Fibroblast of lung (primary cell): ENCODE results near the gene IKZF5. TPM values are rescaled to one million over a fixed set of nuclear protein-coding genes. Genes with fewer than 3 reads are reported as not detected.

Source experiments
- DNase-seq, 2 donors: peaks; one replicate each; pipeline versions ENCODE4 v3.0.0 to v3.0.0-alpha.2; 2010; ENCODE audit warnings: low read depth in 2 of 2
- H2AFZ ChIP-seq: 2 replicates; pipeline ENCODE4 v1.5.1; 2012; ENCODE audit warnings: low read length, control low read depth, inconsistent platforms
- H3K27ac ChIP-seq: 2 replicates; pipeline ENCODE4 v1.5.1; 2011; ENCODE audit warnings: low read length, control low read depth; ENCODE audit not compliant: insufficient read depth
- H3K27me3 ChIP-seq: 2 replicates; pipeline ENCODE4 v1.5.1; 2011; ENCODE audit warnings: mild to moderate bottlenecking, low read length; ENCODE audit not compliant: control insufficient read depth, insufficient read depth
- H3K36me3 ChIP-seq: 2 replicates; pipeline ENCODE4 v1.5.1; 2011; ENCODE audit warnings: low read length; ENCODE audit not compliant: control insufficient read depth, insufficient read depth
- H3K4me1 ChIP-seq: 2 replicates; pipeline ENCODE4 v1.5.1; 2011; ENCODE audit warnings: low read length; ENCODE audit not compliant: control insufficient read depth, insufficient read depth; ENCODE audit errors: extremely low read depth
- H3K4me2 ChIP-seq: 2 replicates; pipeline ENCODE4 v1.5.1; 2011; ENCODE audit warnings: low read length, control low read depth; ENCODE audit not compliant: insufficient read depth; ENCODE audit errors: extremely low read depth
- H3K4me3 ChIP-seq, 4 experiments: fragments of 200-600 bp in 1 of 4; sonication (generic) in 1 of 4; replicated peaks in 1 of 4; 2 replicates each; pipeline ENCODE4 v1.5.1; 2011 to 2016; ENCODE audit warnings: low read length in 4 of 4, low read depth in 3 of 4, mild to moderate bottlenecking in 3 of 4, control low read depth in 2 of 4, inconsistent platforms in 1 of 4, mixed read lengths in 1 of 4; ENCODE audit not compliant: insufficient read depth in 1 of 4; ENCODE audit errors: control extremely low read depth in 1 of 4
- H3K79me2 ChIP-seq: 2 replicates; pipeline ENCODE4 v1.5.1; 2012; ENCODE audit warnings: mild to moderate bottlenecking, low read length, inconsistent platforms; ENCODE audit not compliant: control insufficient read depth, insufficient read depth
- H3K9ac ChIP-seq: 2 replicates; pipeline ENCODE4 v1.5.1; 2011; ENCODE audit warnings: mild to moderate bottlenecking, low read length, control low read depth; ENCODE audit not compliant: insufficient read depth
- H3K9me3 ChIP-seq: 2 replicates; pipeline ENCODE4 v1.5.1; 2012; ENCODE audit warnings: low read depth, low read length; ENCODE audit not compliant: control insufficient read depth, insufficient read depth
- H4K20me1 ChIP-seq: 2 replicates; pipeline ENCODE4 v1.5.1; 2011; ENCODE audit warnings: low read length; ENCODE audit not compliant: control insufficient read depth, insufficient read depth; ENCODE audit errors: extremely low read depth
- CTCF ChIP-seq, 2 donors: IDR thresholded peaks in 1 of 2; conservative IDR thresholded peaks in 1 of 2; 1 replicate in 1 of 2; 2 replicates in 1 of 2; pipeline ENCODE4 v1.5.1; 2011 to 2012; ENCODE audit warnings: low read length in 2 of 2, control low read depth in 1 of 2, inconsistent platforms in 1 of 2, low read depth in 1 of 2, mild to moderate bottlenecking in 1 of 2
- EZH2 ChIP-seq: IDR thresholded peaks from 2 replicates; pipeline ENCODE4 v1.5.1; 2012; ENCODE audit warnings: low read length, control low read depth, mild to moderate bottlenecking; ENCODE audit errors: missing control alignments
- polyA plus RNA-seq, 2 donors: library from polyadenylated mRNA; depleted of rRNA in 1 of 2; stranded (reverse) in 1 of 2; unstranded in 1 of 2; fragments of >200 nt; gene quantifications; 2 replicates each; pipeline ENCODE4 v1.2.1, GENCODE V29; 2011 to 2012; ENCODE audit warnings: missing spikeins in 1 of 2
- total RNA-seq: library from RNA; depleted of rRNA; stranded (reverse); fragments of >200 nt; gene quantifications from 2 replicates; pipeline ENCODE4 v1.2.1, GENCODE V29; 2014

Gene IKZF5
- total and polyA plus RNA-seq, 2 donors (not counting 1 experiment from before 2014, with no cell fraction given), result 3.1 to 12.5 TPM

- Histone ChIP-seq H3K9me3 (no peaks in the 10 kb centered on the region), H3K4me1 (no peaks in the 10 kb centered on the region), H3K4me3 (no peak overlapping the region), H3K9ac (no peak overlapping the region), H4K20me1 (no peaks in the 10 kb centered on the region), H3K4me2 (no peak overlapping the region), H3K27me3 (no peaks in the 10 kb centered on the region), H3K27ac (no peak overlapping the region), H2AFZ (no peak overlapping the region), H3K36me3 (no peaks in the 10 kb centered on the region), H3K79me2 (no peaks in the 10 kb centered on the region)
- no peak for DNase-seq
- TF ChIP-seq EZH2 (no peak), CTCF (conservative IDR thresholded peaks at IDR 0.05 in 1 of 2, IDR thresholded peaks at IDR 0.05 in 1 of 2; ENCODE audit: low read depth in 1 of 2, low read length in 2 of 2) (no peak)
These were observed 25.7 kb upstream of the IKZF5 start for GRCh38 chr10:123034332-123034731.

- no peaks in the 10 kb centered on the region for H3K36me3 ChIP-seq
These were observed 22.5 kb upstream of the IKZF5 start for GRCh38 chr10:123031124-123031523.

GRCh38 chr10:123027861-123028260 is 19.3 kb upstream of the IKZF5 start:
- no peak overlapping the region for H3K4me3 ChIP-seq
- no peak overlapping the region for H3K27ac ChIP-seq
- no peaks in the 10 kb centered on the region for H3K79me2 ChIP-seq
- H3K4me1 ChIP-seq, result no peaks in the 10 kb centered on the region
- H2AFZ ChIP-seq, result no peak overlapping the region
- peak in 1 of 2 donors; percentile 8 for DNase-seq
- no peak overlapping the region for H3K9ac ChIP-seq
- no peaks in the 10 kb centered on the region for H3K36me3 ChIP-seq
- no peaks in the 10 kb centered on the region for H3K9me3 ChIP-seq
- H3K4me2 ChIP-seq, result no peak overlapping the region
- no peaks in the 10 kb centered on the region for H3K27me3 ChIP-seq
- TF ChIP-seq CTCF (conservative IDR thresholded peaks at IDR 0.05 in 1 of 2, IDR thresholded peaks at IDR 0.05 in 1 of 2; ENCODE audit: low read depth in 1 of 2, low read length in 2 of 2) (no peak), EZH2 (no peak)
- no peaks in the 10 kb centered on the region for H4K20me1 ChIP-seq

More at GRCh38 chr10:123031124-123031523, 22.5 kb upstream of the IKZF5 start:
- Histone ChIP-seq H3K4me3 (no peak overlapping the region), H3K4me2 (no peak overlapping the region), H3K27ac (no peak overlapping the region), H3K4me1 (no peaks in the 10 kb centered on the region), H4K20me1 (no peaks in the 10 kb centered on the region), H3K9ac (no peak overlapping the region), H3K79me2 (no peaks in the 10 kb centered on the region), H3K9me3 (no peaks in the 10 kb centered on the region), H2AFZ (no peak overlapping the region), H3K27me3 (no peaks in the 10 kb centered on the region)
- DNase-seq, result no peak
- TF ChIP-seq CTCF (conservative IDR thresholded peaks at IDR 0.05 in 1 of 2, IDR thresholded peaks at IDR 0.05 in 1 of 2; ENCODE audit: low read depth in 1 of 2, low read length in 2 of 2) (no peak), EZH2 (no peak)
